Right lobe of liver (tissue), 6 donors: ENCODE results near the gene NUTM2G. TPM values are rescaled to one million over a fixed set of nuclear protein-coding genes. Genes with fewer than 3 reads are reported as not detected.
A peak's percentile ranks its signal among the peaks of the same experiment; 100 is the strongest.
"Not testable (repeated sequence)": the region's sequence is repeated elsewhere in the genome, so short reads cannot be mapped to it uniquely, and the experiment has no call there.

ENCODE experiments used
- ATAC-seq, 4 donors: fragments of 200-7000 bp; cut with Tn5 transposase; one replicate each; pipeline ENCODE4 v1.9.1; 2020; ENCODE audit warnings: mild to moderate bottlenecking in 4 of 4, moderate library complexity in 4 of 4
- DNase-seq, 3 donors: peaks; one replicate each; pipeline ENCODE4 v3.0.0-alpha.2; 2020
- H3K27ac ChIP-seq, 3 donors: fragments of 200-600 bp; one replicate each; pipeline ENCODE4 v1.8.0; 2022
- H3K27me3 ChIP-seq, 2 donors: fragments of 200-600 bp; one replicate each; pipeline ENCODE4 v1.8.0; 2022
- H3K36me3 ChIP-seq, 4 donors: fragments of 200-600 bp; sonication (generic) in 1 of 4; one replicate each; pipeline versions ENCODE4 v1.5.1 to v1.8.0; 2017 to 2022; ENCODE audit warnings: control low read depth in 1 of 4
- H3K4me1 ChIP-seq, 4 donors: fragments of 200-600 bp; sonication (generic) in 1 of 4; one replicate each; pipeline versions ENCODE4 v1.5.1 to v1.8.0; 2017 to 2022; ENCODE audit warnings: control low read depth in 1 of 4
- H3K4me3 ChIP-seq, 3 donors: fragments of 200-600 bp; one replicate each; pipeline ENCODE4 v1.8.0; 2022
- H3K9me3 ChIP-seq, 4 donors: fragments of 200-600 bp; sonication (generic) in 1 of 4; one replicate each; pipeline versions ENCODE4 v1.5.1 to v1.8.0; 2017 to 2022; ENCODE audit warnings: control low read depth in 1 of 4
- CTCF ChIP-seq, 4 donors: fragments of 200-600 bp in 3 of 4; fragments of 450-650 bp in 1 of 4; IDR thresholded peaks; one replicate each; pipeline versions ENCODE4 v1.5.1 to v1.8.0; 2016 to 2022; ENCODE audit warnings: antibody characterized with exemption in 4 of 4, mild to moderate bottlenecking in 2 of 4
- POLR2A ChIP-seq: fragments of 450-650 bp; IDR thresholded peaks from one replicate; pipeline ENCODE4 v1.6.1; 2017; ENCODE audit warnings: antibody characterized with exemption, mild to moderate bottlenecking
- WGBS: methylation state at CpG from one replicate; pipeline ENCODE4 v1.1.6; 2018; ENCODE audit warnings: low coverage, low lambda C conversion rate; ENCODE audit not compliant: insufficient coverage; ENCODE audit errors: missing lambda C conversion rate; 5-methylcytosine and 5-hydroxymethylcytosine counted together
- intact Hi-C, 2 donors: fragments of 100-400 bp; cut with DNase I; formaldehyde crosslinking; loops; one replicate each; pipeline versions ENCODE4 v1.11.2 to v1.14.1; 2022
- long read RNA-seq: library from polyadenylated mRNA; unstranded; transcript quantifications from one replicate; pipeline ENCODE4 v2.0.0, GENCODE V29; 2019
- total RNA-seq, 6 experiments: library from RNA; depleted of rRNA in 2 of 6; stranded (reverse); fragments of >200 nt in 2 of 6; fragmentation: NEBNext Ultra II Directional in 3 of 6; extraction: Animal tissue kit (Norgen Biotek cat#: 25700) in 3 of 6; gene quantifications; one replicate each; pipeline versions ENCODE4 v1.1.0 to v1.2.4, GENCODE V29; 2016 to 2023
- donor health status: DM: no; HTN: yes; CAD: no.
- donor health status: DM: no; HTN: no; CAD: no.
- donor health status: DM: no; HTN: no; CAD: no.
- donor health status: DM: no; HTN: yes; CAD: no.
- donor health status: DM: no; HTN: yes; CAD: no.

Gene NUTM2G, protein sequence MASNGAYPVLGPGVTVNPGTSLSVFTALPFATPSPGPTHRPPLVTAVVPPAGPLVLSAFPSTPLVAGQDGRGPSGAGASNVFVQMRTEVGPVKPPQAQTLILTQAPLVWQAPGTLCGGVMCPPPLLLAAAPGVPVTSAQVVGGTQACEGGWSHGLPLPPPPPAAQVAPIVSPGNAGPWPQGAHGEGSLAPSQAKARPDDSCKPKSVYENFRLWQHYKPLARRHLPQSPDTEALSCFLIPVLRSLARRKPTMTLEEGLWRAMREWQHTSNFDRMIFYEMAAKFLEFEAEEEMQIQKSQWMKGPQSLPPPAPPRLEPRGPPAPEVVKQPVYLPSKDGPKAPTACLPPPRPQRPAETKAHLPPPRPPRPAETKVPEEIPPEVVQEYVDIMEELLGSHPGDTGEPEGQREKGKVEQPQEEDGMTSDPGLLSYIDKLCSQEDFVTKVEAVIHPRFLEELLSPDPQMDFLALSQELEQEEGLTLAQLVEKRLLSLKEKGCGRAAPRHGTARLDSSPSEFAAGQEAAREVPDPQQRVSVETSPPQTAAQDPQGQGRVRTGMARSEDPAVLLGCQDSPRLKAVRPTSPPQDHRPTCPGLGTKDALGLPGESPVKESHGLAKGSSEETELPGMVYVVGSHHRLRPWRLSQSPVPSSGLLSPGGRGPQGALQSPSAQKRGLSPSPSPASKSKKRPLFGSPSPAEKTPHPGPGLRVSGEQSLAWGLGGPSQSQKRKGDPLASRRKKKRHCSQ
- total RNA-seq: under 1 TPM in 1 of 6 experiments, not detected in 5; 0.11 TPM
- long read RNA-seq, partial matches to known transcripts: 0 of 1 reads
- long read RNA-seq, other reads (novel, unspliced or antisense): 1 of 1 reads

- H3K27ac ChIP-seq, ATAC-seq, DNase-seq, H3K4me3 ChIP-seq, H3K9me3 ChIP-seq, intact Hi-C loops, H3K4me1 ChIP-seq, H3K36me3 ChIP-seq, H3K27me3 ChIP-seq: not testable (repeated sequence)
- no CpG with 5 or more reads among the region's 3 CpGs for WGBS
Observed at GRCh38 chr9:96928543-96928942, at the start of gene NUTM2G. TSS of gene NUTM2G (plus strand) at chr9:96928843. CDS start at chr9:96929025, 182 bp downstream.

DNA sequence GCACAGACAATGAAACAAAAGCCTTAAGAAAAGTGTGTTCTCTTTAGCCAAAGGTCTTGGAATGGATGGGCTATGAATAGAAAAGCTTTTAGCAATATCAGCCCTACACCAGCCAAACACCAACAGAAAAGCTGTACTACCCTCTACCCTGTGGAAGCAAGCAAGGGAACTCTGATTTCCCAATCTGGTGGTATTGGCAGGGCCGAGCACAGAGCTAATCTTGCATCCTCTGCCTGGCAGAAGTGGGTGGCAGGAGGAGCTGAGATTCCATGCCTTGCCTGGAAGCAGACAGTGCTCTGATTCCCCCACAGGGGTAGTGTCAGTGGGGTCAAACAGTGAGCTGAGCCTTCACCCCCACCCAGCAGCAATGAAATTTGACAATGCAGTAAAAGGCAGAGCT is 44.7 kb upstream of the NUTM2G start:
- TF ChIP-seq POLR2A (no peak), CTCF (IDR thresholded peaks at IDR 0.05) (no peak)
- Histone ChIP-seq H3K4me1 (no peaks in the 10 kb centered on the region), H3K27ac (no peak overlapping the region), H3K4me3 (no peak overlapping the region), H3K9me3 (no peaks in the 10 kb centered on the region), H3K36me3 (no peaks in the 10 kb centered on the region), H3K27me3 (no peaks in the 10 kb centered on the region)
- DNase-seq: no peak
- intact Hi-C loops: no loop called here
- no CpG with 5 or more reads among the region's 1 CpG for WGBS
- no peak for ATAC-seq

DNA sequence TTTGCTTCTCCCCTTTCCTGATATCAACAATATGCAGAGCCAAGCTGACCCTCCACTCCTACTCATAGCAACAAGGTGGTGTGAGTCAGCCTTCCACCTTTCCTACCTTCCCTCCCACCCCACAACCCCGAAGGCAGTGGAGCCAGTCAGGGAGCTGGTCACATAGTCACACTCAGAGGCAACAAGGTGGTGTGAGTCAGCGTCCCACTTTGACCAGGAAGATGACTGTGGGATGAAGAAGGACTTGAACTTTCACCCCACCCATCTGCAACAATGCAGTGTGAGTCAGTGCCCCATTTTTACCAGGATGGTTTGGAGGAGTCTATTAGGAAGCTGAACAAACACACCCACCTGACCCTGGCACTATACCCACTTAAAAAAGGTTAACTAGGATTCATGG is 44.2 kb upstream of the NUTM2G start:
- Histone ChIP-seq H3K9me3 (no peaks in the 10 kb centered on the region), H3K36me3 (no peaks in the 10 kb centered on the region), H3K4me1 (no peaks in the 10 kb centered on the region), H3K27ac (no peak overlapping the region), H3K27me3 (no peaks in the 10 kb centered on the region), H3K4me3 (no peak overlapping the region)
- TF ChIP-seq POLR2A (no peak), CTCF (IDR thresholded peaks at IDR 0.05) (no peak)
- WGBS: 57% methylated on average over 1 of the region's 2 CpGs
- DNase-seq (no peak), ATAC-seq (peak in 1 of 4 donors; percentile 71)
- intact Hi-C loops: no loop called here

GRCh38 chr9:96885424-96885823 is 43.2 kb upstream of the NUTM2G start:
- Histone ChIP-seq H3K27me3 (no peaks in the 10 kb centered on the region), H3K4me3 (no peak overlapping the region), H3K36me3 (no peaks in the 10 kb centered on the region), H3K9me3 (no peaks in the 10 kb centered on the region), H3K4me1 (no peaks in the 10 kb centered on the region), H3K27ac (no peak overlapping the region)
- DNase-seq: no peak
- no peak for ATAC-seq
- intact Hi-C loops: no loop called here
- TF ChIP-seq POLR2A (no peak), CTCF (IDR thresholded peaks at IDR 0.05) (no peak)

DNA sequence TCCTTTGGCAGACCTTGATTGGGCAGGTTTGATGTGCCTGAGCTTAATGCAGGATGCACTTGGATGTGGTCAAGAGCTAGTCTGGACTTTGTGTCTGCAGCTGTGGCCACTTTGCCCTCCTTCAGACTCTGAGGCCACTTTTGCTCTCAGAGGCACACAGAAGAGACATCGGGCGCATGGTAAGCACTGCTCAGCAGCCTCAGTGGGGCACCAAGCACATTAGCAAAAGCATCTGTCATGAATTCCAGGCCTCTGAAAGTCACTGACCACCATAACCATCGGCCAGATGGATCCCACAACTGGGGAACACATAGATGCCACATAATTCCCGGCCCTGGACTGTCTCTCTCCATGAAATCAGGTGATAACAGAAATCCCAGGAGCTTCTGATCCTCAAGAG is 40.1 kb upstream of the NUTM2G start:
- no peaks in the 10 kb centered on the region for H3K4me1 ChIP-seq
- no peak overlapping the region for H3K4me3 ChIP-seq
- TF ChIP-seq CTCF (IDR thresholded peaks at IDR 0.05): no peak
- no peak for TF ChIP-seq POLR2A
- 100% methylated on average over 2 of the region's 4 CpGs for WGBS
- no peaks in the 10 kb centered on the region for H3K27me3 ChIP-seq
- no peak overlapping the region for H3K27ac ChIP-seq
- intact Hi-C loops: no loop called here
- no peaks in the 10 kb centered on the region for H3K36me3 ChIP-seq
- H3K9me3 ChIP-seq: no peaks in the 10 kb centered on the region
- ATAC-seq: no peak
- DNase-seq: no peak
